ENCODE results near the gene NDUFB10.

NDUFB10 gene

DNA sequence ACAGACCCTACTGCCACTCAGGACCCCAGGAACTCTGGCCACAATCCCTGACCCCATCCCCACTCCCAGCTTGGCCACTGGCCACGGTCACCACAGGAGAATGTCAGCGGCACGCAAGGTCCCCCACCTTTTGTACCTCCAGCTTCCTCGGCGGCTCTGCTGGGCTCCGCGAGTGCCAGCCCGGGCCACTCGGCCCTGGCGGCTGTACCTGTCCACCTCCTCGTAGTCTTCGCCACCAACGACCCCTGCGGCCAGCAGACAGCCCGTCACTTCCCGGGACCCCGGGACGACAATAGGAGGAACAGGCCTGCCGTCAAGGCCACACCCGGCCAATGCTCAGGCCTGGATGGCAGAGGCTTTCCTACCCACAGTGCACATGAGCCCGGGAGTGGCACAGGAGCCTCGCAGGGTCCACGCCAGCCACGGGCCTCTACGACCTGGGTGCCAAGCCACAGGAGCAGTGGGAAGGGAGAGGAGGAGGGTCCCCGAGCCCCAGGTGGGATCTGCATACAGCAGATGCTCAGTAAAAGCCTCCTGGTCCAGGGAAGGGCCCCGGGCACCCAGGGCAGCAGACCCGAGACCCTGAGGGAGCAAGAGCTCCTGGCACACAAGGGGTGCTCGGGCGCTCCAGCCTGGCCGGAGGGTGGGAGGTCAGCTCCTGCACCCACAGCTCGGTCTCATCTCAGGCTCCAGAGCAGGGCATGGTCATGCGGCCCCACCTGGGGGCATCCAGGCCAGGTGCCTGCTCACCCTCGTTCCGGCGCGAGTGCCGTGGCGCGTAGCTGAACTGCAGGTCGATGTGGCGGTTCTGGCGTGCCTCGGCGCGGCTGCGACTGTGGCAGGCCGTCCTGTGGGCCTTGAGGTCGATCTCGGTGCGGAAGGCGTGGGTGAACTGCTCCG lies 42.4 kb downstream of the NDUFB10 start:
- no peak for DNase-seq (ENCODE audit: low read depth, low spot score)

DNA sequence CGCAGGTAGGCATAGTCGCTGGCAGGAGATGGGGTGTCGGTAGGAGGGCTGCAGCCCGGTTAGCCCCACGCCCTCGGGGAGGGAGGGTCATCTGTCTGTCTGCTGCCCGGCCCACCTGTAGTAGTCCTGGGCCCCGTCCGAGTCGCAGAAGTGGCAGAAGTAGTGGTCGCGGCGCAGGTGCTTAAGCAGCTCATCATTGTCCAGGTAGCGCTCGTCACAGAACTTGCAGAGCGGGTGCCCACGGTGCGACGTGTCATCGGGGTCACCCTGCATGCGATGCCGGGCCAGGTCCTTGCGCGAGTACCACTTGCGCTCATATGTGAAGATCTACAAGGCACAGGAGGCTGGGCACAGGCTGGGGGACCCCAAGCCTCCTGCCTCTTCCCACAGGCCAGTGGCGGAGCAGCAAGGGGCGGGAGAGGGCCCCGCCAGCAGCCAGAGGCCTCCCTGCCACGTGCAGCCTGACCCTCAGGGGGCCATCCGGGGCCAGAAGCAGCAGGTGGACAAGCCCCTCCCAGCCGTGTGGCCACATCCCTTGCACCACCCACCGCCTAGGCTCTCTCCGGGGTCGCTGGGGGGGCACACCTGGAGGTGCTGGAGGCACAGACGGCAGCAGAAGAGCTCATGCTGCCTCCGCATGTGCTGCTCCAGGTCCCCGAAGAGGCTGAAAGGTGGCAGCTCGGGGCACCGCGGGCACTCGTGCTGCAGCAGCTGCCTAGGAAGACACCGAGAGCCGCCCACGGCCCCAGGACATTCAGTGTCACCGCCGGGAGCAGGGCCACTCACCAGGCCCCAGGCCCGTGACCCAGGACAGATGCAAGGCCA lies 43.3 kb downstream of the NDUFB10 start:
- DNase-seq (ENCODE audit: low read depth, low spot score): no peak

GRCh38 chr16:2003231-2003826 lies 44.0 kb downstream of the NDUFB10 start:
- no peak for DNase-seq (ENCODE audit: low read depth, low spot score)

- DNase-seq (ENCODE audit: low read depth, low spot score): no peak
Observed at GRCh38 chr16:2003827-2004641, 44.7 kb downstream of the NDUFB10 start.

- no peak for DNase-seq (ENCODE audit: low read depth, low spot score)
Observed at GRCh38 chr16:2004795-2005517, 45.6 kb downstream of the NDUFB10 start.

DNA sequence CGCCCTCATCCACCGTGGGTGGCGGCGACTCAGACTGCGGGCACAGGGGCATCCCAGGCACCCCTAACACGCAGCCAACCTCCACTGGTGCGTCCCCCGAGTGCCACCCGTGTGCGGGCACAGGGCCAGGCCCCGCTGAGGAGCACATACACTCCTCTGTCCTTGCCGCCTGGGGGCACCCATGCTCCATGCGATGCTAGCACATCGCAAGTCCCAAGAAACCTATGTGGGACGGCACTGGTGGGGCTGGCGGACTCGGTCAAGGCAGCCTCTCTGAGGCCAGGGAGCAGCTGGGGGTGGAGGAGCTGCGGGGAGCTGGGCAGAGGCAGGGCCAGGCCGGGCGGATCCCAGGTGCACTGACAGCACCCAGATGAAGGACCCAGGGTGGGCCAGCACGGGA lies 46.3 kb downstream of the NDUFB10 start:
- DNase-seq (ENCODE audit: low read depth, low spot score): no peak

GRCh38 chr16:2006317-2006716 lies 47.0 kb downstream of the NDUFB10 start:
- no peak for DNase-seq (ENCODE audit: low read depth, low spot score)

DNA sequence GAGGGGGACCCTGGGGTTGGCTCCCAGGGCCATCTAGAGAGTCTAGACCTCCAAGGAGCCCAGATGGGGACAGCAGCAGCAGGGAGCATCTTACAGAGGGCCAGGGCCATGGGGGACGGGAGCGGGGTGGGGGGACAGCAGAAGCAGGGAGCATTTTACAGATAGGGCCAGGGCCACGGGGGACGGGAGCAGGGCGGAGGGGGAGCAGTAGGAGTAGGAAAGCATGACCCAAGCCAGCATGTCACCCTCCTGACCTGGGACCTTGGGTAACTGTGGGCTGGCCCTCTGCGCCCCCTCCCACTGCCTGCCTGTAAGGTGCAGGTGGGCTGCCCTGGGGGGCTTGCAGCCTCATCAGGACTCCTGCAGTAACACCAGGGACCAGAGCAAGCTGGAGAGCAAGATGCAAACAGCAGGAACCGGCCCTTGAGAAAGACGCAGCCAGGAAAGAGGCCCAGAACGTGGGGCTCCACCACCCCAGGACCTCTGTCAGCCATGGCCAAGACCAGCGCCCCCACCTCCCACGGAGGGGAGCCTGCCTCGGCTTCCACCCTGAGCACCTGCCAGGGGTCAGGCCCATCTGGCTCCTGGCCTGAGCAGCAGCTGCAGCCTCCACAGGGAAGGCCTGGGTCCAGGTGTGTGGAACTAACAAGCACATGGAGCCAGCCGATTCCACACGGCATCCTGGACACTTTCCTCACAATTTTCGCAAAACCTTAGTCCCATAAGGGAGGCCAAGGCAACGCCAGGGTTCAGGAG lies 47.9 kb downstream of the NDUFB10 start:
- DNase-seq (ENCODE audit: low read depth, low spot score): no peak

- no peak for DNase-seq (ENCODE audit: low read depth, low spot score)
Observed at GRCh38 chr16:2008009-2008526, 48.7 kb downstream of the NDUFB10 start.

DNA sequence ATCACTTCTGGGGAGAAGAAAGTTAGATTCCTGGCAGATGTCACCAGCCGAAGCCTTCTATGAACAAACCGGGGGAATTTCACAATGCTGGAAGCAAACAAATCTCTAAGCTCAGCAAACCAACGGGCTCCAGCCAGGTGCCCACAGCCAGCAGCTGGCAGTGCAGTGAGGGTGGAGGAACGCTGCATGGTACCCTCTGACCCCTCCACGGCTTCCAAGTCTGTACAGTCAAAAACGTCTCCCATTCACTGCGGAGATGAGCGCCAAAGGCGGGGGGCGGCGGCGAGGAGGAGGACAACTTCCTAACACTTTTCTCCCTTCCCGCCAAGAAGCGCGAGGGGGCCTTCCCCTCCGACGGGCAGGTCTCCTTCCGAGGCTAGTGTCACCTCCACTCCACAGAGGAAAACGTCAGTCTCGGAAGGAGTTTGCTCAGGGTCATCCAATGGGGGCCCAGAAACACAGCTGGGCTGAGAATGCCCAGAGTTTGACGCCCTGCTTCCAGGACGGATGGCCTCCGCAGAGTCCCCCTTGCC lies 49.4 kb downstream of the NDUFB10 start:
- DNase-seq (ENCODE audit: low read depth, low spot score): no peak

DNA sequence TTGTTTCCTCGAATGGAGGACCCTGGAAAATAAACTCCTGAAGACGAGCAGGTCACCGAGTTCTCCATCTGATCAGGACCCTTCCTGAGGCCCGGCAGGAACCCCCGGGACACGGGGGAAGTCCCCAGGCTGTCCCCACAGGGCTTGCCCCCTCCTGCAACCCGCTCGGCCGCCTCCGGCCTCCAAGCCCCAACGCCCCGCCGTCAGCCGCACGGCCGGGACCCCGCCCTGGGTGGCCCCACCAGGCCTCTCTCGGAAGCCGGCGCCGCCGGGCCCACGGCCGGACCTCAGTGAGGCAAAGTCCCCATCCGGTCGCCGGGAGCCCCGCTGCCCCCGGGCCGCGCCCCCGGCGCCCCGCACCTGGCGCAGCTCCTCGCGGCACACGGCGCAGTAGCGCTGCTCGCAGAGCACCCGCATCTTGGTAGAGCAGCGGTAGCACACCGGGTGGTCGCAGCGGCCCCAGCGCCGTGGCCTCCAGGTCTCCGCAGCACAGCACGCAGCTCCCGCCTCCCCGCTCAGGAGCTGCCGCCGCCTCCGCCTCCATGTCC lies 49.9 kb downstream of the NDUFB10 start:
- DNase-seq (ENCODE audit: low read depth, low spot score): no peak

GRCh38 chr16:2009791-2010510 lies 50.6 kb downstream of the NDUFB10 start, which contains the start of gene ZNF598:
TSS of gene ZNF598 (minus strand) at chr16:2009821.
- DNase-seq (ENCODE audit: low read depth, low spot score): no peak

Measured in brain pericyte (primary cell).